Right lobe of liver (tissue), 4 donors: ENCODE results near the gene ADPRHL1.

Experiments
- CTCF ChIP-seq, 4 donors: fragments of 200-600 bp in 3 of 4; fragments of 450-650 bp in 1 of 4; IDR thresholded peaks; one replicate each; pipeline versions ENCODE4 v1.5.1 to v1.8.0; 2016 to 2022; ENCODE audit warnings: antibody characterized with exemption in 4 of 4, mild to moderate bottlenecking in 2 of 4
- POLR2A ChIP-seq: fragments of 450-650 bp; IDR thresholded peaks from one replicate; pipeline ENCODE4 v1.6.1; 2017; ENCODE audit warnings: antibody characterized with exemption, mild to moderate bottlenecking
- donor health status: DM: no; HTN: no; CAD: no.
- donor health status: DM: no; HTN: no; CAD: no.
- donor health status: DM: no; HTN: yes; CAD: no.

GRCh38 chr13:113471844-113472243, 18.6 kb upstream of the ADPRHL1 start:
- TF ChIP-seq CTCF (IDR thresholded peaks at IDR 0.05) (no peak), POLR2A (no peak)
